Mucosa of descending colon (tissue), 3 donors: ENCODE results near the gene PDS5A. TPM values are rescaled to one million over a fixed set of nuclear protein-coding genes. Genes with fewer than 3 reads are reported as not detected.
"Not testable (repeated sequence)": the region's sequence is repeated elsewhere in the genome, so short reads cannot be mapped to it uniquely, and the experiment has no call there.

Experiments used
- ATAC-seq: fragments of 200-7000 bp; cut with Tn5 transposase; one replicate; pipeline ENCODE4 v1.9.1; 2020; ENCODE audit warnings: mild to moderate bottlenecking, moderate library complexity
- DNase-seq, 3 donors: peaks; one replicate each; pipeline ENCODE4 v3.0.0-alpha.2; 2020
- H3K36me3 ChIP-seq: fragments of 200-600 bp; one replicate; pipeline ENCODE4 v1.8.0; 2021; ENCODE audit warnings: low read depth, mild to moderate bottlenecking
- H3K4me1 ChIP-seq: fragments of 200-600 bp; one replicate; pipeline ENCODE4 v1.8.0; 2021; ENCODE audit warnings: low read depth, mild to moderate bottlenecking
- H3K4me3 ChIP-seq: fragments of 200-600 bp; one replicate; pipeline ENCODE4 v1.8.0; 2021; ENCODE audit warnings: mild to moderate bottlenecking
- H3K9me3 ChIP-seq: fragments of 200-600 bp; one replicate; pipeline ENCODE4 v1.8.0; 2021; ENCODE audit warnings: mild to moderate bottlenecking
- intact Hi-C, 2 donors: fragments of 100-400 bp; cut with DNase I in 1 of 2; cut with micrococcal nuclease in 1 of 2; formaldehyde crosslinking; loops; one replicate each; pipeline versions ENCODE4 v1.11.0 to v1.11.1; 2022; cut with DNase I, micrococcal nuclease
- total RNA-seq, 3 donors: library from RNA; stranded (reverse); fragmentation: NEBNext Ultra II Directional in 2 of 3; extraction: Animal tissue kit (Norgen Biotek cat#: 25700) in 2 of 3; gene quantifications; one replicate each; pipeline versions ENCODE4 v1.2.1 to v1.2.4, GENCODE V29; 2021 to 2023
- TF ChIP-seq, protein P1 (sequence below): fragments of 200-600 bp; IDR thresholded peaks from one replicate; pipeline ENCODE4 v1.8.0; 2022; ENCODE audit warnings: antibody characterized with exemption, mild to moderate bottlenecking
- donor health status: DM: no; HTN: no; CAD: no; lungs with moderate emphysema.
- donor health status: DM: no; HTN: no; CAD: no.
- donor health status: DM: no; HTN: yes; CAD: no.

The PDS5A gene
- total RNA-seq, 3 donors from 2014 or later: 53.4 to 68.3 (median 64.7) TPM

GRCh38 chr4:39818646-39819045, 159.1 kb downstream of the PDS5A start:
- no peak overlapping the region for H3K4me3 ChIP-seq
- DNase-seq: no peak
- H3K9me3 ChIP-seq: no peaks in the 10 kb centered on the region
- intact Hi-C loops: no loop called here
- TF ChIP-seq, protein P1, sequence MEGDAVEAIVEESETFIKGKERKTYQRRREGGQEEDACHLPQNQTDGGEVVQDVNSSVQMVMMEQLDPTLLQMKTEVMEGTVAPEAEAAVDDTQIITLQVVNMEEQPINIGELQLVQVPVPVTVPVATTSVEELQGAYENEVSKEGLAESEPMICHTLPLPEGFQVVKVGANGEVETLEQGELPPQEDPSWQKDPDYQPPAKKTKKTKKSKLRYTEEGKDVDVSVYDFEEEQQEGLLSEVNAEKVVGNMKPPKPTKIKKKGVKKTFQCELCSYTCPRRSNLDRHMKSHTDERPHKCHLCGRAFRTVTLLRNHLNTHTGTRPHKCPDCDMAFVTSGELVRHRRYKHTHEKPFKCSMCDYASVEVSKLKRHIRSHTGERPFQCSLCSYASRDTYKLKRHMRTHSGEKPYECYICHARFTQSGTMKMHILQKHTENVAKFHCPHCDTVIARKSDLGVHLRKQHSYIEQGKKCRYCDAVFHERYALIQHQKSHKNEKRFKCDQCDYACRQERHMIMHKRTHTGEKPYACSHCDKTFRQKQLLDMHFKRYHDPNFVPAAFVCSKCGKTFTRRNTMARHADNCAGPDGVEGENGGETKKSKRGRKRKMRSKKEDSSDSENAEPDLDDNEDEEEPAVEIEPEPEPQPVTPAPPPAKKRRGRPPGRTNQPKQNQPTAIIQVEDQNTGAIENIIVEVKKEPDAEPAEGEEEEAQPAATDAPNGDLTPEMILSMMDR: no peak
- H3K4me1 ChIP-seq: no peaks in the 10 kb centered on the region
- no peaks in the 10 kb centered on the region for H3K36me3 ChIP-seq
- ATAC-seq: no peak

GRCh38 chr4:39814403-39815185, 163.1 kb downstream of the PDS5A start:
- no peaks in the 10 kb centered on the region for H3K9me3 ChIP-seq
- ATAC-seq: no peak
- intact Hi-C loops: no loop called here
- DNase-seq: no peak
- no peaks in the 10 kb centered on the region for H3K4me1 ChIP-seq
- TF ChIP-seq, protein P1: no peak
- H3K4me3 ChIP-seq: no peak overlapping the region
- H3K36me3 ChIP-seq: no peaks in the 10 kb centered on the region

DNA sequence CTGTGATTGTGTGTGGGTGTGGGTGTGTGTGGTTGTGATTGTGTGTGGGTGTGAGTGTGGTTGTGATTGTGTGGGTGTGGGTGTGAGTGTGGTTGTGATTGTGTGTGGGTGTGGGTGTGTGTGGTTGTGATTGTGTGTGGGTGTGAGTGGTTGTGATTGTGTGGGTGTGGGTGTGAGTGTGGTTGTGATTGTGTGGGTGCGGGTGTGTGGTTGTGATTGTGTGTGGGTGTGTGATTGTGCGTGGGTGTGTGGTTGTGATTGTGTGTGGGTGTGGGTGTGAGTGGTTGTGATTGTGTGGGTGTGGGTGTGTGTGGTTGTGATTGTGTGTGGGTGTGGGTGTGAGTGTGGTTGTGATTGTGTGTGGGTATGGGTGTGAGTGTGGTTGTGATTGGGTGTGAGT, 163.9 kb downstream of the PDS5A start:
- H3K36me3 ChIP-seq, H3K4me1 ChIP-seq, ATAC-seq, H3K4me3 ChIP-seq, intact Hi-C loops, DNase-seq, H3K9me3 ChIP-seq: not testable (repeated sequence)

DNA sequence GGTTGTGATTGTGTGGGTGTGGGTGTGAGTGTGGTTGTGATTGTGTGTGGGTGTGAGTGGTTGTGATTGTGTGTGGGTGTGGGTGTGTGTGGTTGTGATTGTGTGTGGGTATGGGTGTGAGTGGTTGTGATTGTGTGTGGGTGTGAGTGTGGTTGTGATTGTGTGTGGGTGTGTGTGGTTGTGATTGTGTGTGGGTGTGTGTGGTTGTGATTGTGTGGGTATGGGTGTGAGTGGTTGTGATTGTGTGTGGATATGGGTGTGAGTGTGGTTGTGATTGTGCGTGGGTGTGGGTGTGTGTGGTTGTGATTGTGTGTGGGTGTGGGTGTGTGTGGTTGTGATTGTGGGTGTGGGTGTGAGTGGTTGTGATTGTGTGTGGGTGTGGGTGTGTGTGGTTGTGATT, 164.7 kb downstream of the PDS5A start:
- H3K4me3 ChIP-seq, H3K36me3 ChIP-seq, DNase-seq, H3K4me1 ChIP-seq, intact Hi-C loops, ATAC-seq, H3K9me3 ChIP-seq: not testable (repeated sequence)

DNA sequence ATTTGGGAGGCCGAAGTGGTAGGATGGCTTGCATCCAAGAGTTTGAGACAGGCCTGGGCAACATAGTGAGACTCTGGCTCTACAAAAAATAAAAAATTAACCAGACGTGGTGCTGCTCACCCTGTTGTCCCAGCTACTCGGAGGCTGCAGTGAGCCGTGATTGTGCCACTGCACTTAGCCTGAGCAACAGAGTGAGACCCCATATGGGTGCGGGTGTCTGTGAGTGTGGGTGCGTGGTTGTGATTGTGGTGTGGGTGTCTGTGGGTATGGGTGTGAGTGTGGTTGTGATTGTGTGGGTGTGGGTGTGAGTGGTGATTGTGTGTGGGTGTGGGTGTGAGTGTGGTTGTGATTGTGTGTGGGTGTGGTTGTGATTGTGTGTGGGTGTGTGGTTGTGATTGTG, 165.2 kb downstream of the PDS5A start:
- ATAC-seq (no peak), DNase-seq (no peak)
- TF ChIP-seq, protein P1: no peak
- no peak overlapping the region for H3K4me3 ChIP-seq
- intact Hi-C loops: no loop called here
- no peaks in the 10 kb centered on the region for H3K4me1 ChIP-seq
- no peaks in the 10 kb centered on the region for H3K36me3 ChIP-seq
- no peaks in the 10 kb centered on the region for H3K9me3 ChIP-seq

- no peak overlapping the region for H3K4me3 ChIP-seq
- TF ChIP-seq, protein P1: no peak
- no peak for DNase-seq
- H3K9me3 ChIP-seq: no peaks in the 10 kb centered on the region
- H3K36me3 ChIP-seq: no peaks in the 10 kb centered on the region
- intact Hi-C loops: no loop called here
- H3K4me1 ChIP-seq: no peaks in the 10 kb centered on the region
- ATAC-seq: no peak
These were observed 169.4 kb downstream of the PDS5A start for GRCh38 chr4:39808231-39808749.
